ENCODE measurements around the gene EIF2B2. TPM values are rescaled to one million over a fixed set of nuclear protein-coding genes. Genes with fewer than 3 reads are reported as not detected.

EIF2B2 gene
- total and polyA plus RNA-seq, 7 donors: 44.5 to 91.9 (median 64.4) TPM

- H3K27ac ChIP-seq: peak overlapping the region; percentile 61
- ATAC-seq: peak; percentile 90 to 94 (median 91)
- peak in 1 of 2 donors; percentile 81 for DNase-seq
Observed at GRCh38 chr14:74963705-74964271, 38.9 kb upstream of the EIF2B2 start.

GRCh38 chr14:74964787-74965485 lies 37.8 kb upstream of the EIF2B2 start:
- DNase-seq: no peak
- H3K36me3 ChIP-seq (ENCODE audit: insufficient read depth in 1 of 2, low read depth in 1 of 2): no peaks in the 10 kb centered on the region
- H3K4me1 ChIP-seq: peaks cover 11% of the 10 kb centered on the region
- H3K27ac ChIP-seq: peak overlapping the region; percentile 61
- no peak for ATAC-seq
- H3K27me3 ChIP-seq (ENCODE audit: insufficient read depth in 3 of 3, low read length in 2 of 3): no peaks in the 10 kb centered on the region
- no peaks in the 10 kb centered on the region for H3K9me3 ChIP-seq
- no peak for TF ChIP-seq CTCF (IDR thresholded peaks at IDR 0.05)
- intact Hi-C loops (cut with DNase I): no loop called here
- WGBS, 3 donors: 63 to 80% (median 68%) methylated on average over 4 of the region's 4 CpGs
- H3K4me3 ChIP-seq: no peak overlapping the region

More at GRCh38 chr14:74963705-74964271, 38.9 kb upstream of the EIF2B2 start:
- 23 to 36% (median 29%) methylated on average over 9 of the region's 9 CpGs for whole genome bisulfite sequencing, 3 donors
- Histone ChIP-seq H3K4me3 (no peak overlapping the region), H3K4me1 (peaks cover 11% of the 10 kb centered on the region), H3K9me3 (no peaks in the 10 kb centered on the region), H3K27me3 (ENCODE audit: insufficient read depth in 3 of 3, low read length in 2 of 3) (no peaks in the 10 kb centered on the region), H3K36me3 (ENCODE audit: insufficient read depth in 1 of 2, low read depth in 1 of 2) (no peaks in the 10 kb centered on the region)
- no peak for TF ChIP-seq CTCF (IDR thresholded peaks at IDR 0.05)
- intact Hi-C loops (cut with DNase I): no loop called here

GRCh38 chr14:74965486-74966153 lies 37.1 kb upstream of the EIF2B2 start:
- DNase-seq: no peak
- peak overlapping the region; percentile 61 for H3K27ac ChIP-seq
- TF ChIP-seq CTCF (IDR thresholded peaks at IDR 0.05): no peak
- 62 to 67% (median 64%) methylated on average over 5 of the region's 5 CpGs for WGBS, 3 donors
- H3K4me1 ChIP-seq: peaks cover 11% of the 10 kb centered on the region
- intact Hi-C loops (cut with DNase I): no loop called here
- no peak overlapping the region for H3K4me3 ChIP-seq
- H3K27me3 ChIP-seq (ENCODE audit: insufficient read depth in 3 of 3, low read length in 2 of 3): no peaks in the 10 kb centered on the region
- ATAC-seq: no peak
- no peaks in the 10 kb centered on the region for H3K36me3 ChIP-seq (ENCODE audit: insufficient read depth in 1 of 2, low read depth in 1 of 2)
- no peaks in the 10 kb centered on the region for H3K9me3 ChIP-seq

- ATAC-seq: no peak
Observed at GRCh38 chr14:74968811-74969210, 33.9 kb upstream of the EIF2B2 start.

More at GRCh38 chr14:74968811-74969210, 33.9 kb upstream of the EIF2B2 start:
- DNase-seq: no peak
- H3K4me3 ChIP-seq: no peak overlapping the region
- no peak overlapping the region for H3K27ac ChIP-seq
- WGBS, 3 donors: 84 to 92% (median 85%) methylated on average over 1 of the region's 1 CpG
- H3K9me3 ChIP-seq: no peaks in the 10 kb centered on the region
- intact Hi-C loops (cut with DNase I): no loop called here
- no peaks in the 10 kb centered on the region for H3K27me3 ChIP-seq (ENCODE audit: insufficient read depth in 3 of 3, low read length in 2 of 3)
- peaks cover 14% of the 10 kb centered on the region for H3K4me1 ChIP-seq
- no peak for TF ChIP-seq CTCF (IDR thresholded peaks at IDR 0.05)
- H3K36me3 ChIP-seq (ENCODE audit: insufficient read depth in 1 of 2, low read depth in 1 of 2): no peaks in the 10 kb centered on the region

Data from psoas muscle (tissue), 8 donors.